Measurements from ENCODE around the gene XRCC1. TPM values are rescaled to one million over a fixed set of nuclear protein-coding genes. Genes with fewer than 3 reads are reported as not detected.
A peak's percentile ranks its signal among the peaks of the same experiment; 100 is the strongest.

XRCC1 gene
- total and polyA plus RNA-seq, 9 of the 15 experiments (the other 6 are each of a cell fraction or from before 2014, with no cell fraction given) = 1.5 to 36.9 (median 24.9) TPM

DNA sequence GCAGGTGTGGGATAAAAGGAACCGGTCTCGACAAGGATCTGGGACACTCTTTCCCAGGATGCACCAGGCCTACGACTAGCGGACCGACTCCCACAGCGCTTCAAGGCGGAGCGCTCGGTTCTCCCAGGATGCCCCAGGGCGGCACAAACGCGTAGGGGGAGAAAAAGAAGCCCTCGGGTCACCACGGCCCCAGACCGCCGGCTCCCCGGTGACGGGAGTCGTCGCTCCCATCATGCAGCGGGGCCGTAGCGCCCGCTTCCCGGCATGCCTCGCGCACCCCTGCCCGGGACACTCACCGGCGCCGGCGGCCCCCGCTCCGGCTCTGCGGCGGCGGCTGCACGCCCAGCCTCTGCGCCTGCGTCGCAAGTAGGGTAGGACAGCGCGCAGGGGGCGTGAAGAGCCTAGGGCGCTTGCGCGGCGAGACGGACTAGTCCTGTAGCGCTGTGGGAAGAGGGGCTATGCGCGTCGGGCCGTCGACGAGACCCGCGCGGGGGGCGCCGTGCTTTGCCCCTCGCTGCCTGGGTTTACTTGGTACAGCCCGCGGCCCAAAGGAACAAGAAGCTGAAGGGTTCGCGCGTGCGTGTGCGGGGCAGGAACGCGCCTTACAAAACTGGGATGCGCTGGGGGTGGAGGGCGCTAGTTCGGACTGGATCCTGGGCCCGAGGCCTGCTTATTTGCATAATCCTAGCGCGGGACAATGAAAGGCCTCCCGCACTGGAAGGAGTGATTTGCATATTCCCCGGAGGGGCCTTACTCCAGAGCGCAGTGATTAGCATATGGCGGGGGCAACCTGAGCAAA, 44.1 kb upstream of the XRCC1 start, which contains the start of gene ZNF428 (continued):
- TF ChIP-seq, protein P1, sequence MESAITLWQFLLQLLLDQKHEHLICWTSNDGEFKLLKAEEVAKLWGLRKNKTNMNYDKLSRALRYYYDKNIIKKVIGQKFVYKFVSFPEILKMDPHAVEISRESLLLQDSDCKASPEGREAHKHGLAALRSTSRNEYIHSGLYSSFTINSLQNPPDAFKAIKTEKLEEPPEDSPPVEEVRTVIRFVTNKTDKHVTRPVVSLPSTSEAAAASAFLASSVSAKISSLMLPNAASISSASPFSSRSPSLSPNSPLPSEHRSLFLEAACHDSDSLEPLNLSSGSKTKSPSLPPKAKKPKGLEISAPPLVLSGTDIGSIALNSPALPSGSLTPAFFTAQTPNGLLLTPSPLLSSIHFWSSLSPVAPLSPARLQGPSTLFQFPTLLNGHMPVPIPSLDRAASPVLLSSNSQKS (CRISPR knock-in tag; IDR thresholded peaks at IDR 0.05) = no peak
- TF ChIP-seq, protein P2, sequence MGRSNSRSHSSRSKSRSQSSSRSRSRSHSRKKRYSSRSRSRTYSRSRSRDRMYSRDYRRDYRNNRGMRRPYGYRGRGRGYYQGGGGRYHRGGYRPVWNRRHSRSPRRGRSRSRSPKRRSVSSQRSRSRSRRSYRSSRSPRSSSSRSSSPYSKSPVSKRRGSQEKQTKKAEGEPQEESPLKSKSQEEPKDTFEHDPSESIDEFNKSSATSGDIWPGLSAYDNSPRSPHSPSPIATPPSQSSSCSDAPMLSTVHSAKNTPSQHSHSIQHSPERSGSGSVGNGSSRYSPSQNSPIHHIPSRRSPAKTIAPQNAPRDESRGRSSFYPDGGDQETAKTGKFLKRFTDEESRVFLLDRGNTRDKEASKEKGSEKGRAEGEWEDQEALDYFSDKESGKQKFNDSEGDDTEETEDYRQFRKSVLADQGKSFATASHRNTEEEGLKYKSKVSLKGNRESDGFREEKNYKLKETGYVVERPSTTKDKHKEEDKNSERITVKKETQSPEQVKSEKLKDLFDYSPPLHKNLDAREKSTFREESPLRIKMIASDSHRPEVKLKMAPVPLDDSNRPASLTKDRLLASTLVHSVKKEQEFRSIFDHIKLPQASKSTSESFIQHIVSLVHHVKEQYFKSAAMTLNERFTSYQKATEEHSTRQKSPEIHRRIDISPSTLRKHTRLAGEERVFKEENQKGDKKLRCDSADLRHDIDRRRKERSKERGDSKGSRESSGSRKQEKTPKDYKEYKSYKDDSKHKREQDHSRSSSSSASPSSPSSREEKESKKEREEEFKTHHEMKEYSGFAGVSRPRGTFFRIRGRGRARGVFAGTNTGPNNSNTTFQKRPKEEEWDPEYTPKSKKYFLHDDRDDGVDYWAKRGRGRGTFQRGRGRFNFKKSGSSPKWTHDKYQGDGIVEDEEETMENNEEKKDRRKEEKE (IDR thresholded peaks at IDR 0.05; ENCODE audit: borderline replicate concordance in 1 of 2, control insufficient read depth in 1 of 2, low read depth in 2 of 2, low read length in 1 of 2) = no peak
- peak; percentile 12; the same call in 1 of the 2 replicates for TF ChIP-seq TARDBP (IDR thresholded peaks at IDR 0.05)
- TF ChIP-seq GTF2F1 (IDR thresholded peaks at IDR 0.05; ENCODE audit: low read depth, low read length) = peak; percentile 68
- TF ChIP-seq TBP (optimal IDR thresholded peaks at IDR 0.05; ENCODE audit: low read depth, low read length) = peak; percentile 66
- peak; percentile 83 for TF ChIP-seq MEIS2 (IDR thresholded peaks at IDR 0.05; ENCODE audit: partially characterized antibody)
- no peak for TF ChIP-seq ZNF146 (CRISPR knock-in tag; IDR thresholded peaks at IDR 0.05; ENCODE audit: unreplicated experiment)
- peak in 2 of 3 experiments; percentile 59 to 81 for TF ChIP-seq YY1 (IDR thresholded peaks at IDR 0.05; ENCODE audit: borderline replicate concordance in 1 of 3, control insufficient read depth in 1 of 3, extremely low read depth in 1 of 3, insufficient read depth in 3 of 3, insufficient read length in 1 of 3, insufficient replicate concordance in 2 of 3, low read depth in 1 of 3, low read length in 2 of 3)
- peak; percentile 79 for TF ChIP-seq CCNT2 (IDR thresholded peaks at IDR 0.05; ENCODE audit: borderline replicate concordance, extremely low read depth, insufficient read length, low read depth, low read length)
- TF ChIP-seq SMARCA4 (IDR thresholded peaks at IDR 0.05) = no peak; the same call in 1 of the 2 replicates
- peak; percentile 98 for TF ChIP-seq ZFX (CRISPR knock-in tag; IDR thresholded peaks at IDR 0.05)
- TF ChIP-seq, protein P3, sequence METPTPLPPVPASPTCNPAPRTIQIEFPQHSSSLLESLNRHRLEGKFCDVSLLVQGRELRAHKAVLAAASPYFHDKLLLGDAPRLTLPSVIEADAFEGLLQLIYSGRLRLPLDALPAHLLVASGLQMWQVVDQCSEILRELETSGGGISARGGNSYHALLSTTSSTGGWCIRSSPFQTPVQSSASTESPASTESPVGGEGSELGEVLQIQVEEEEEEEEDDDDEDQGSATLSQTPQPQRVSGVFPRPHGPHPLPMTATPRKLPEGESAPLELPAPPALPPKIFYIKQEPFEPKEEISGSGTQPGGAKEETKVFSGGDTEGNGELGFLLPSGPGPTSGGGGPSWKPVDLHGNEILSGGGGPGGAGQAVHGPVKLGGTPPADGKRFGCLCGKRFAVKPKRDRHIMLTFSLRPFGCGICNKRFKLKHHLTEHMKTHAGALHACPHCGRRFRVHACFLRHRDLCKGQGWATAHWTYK (CRISPR knock-in tag; IDR thresholded peaks at IDR 0.05) = no peak
- TF ChIP-seq ZNF76 (CRISPR knock-in tag; IDR thresholded peaks at IDR 0.05; ENCODE audit: borderline replicate concordance) = peak; percentile 88
- TF ChIP-seq CEBPB (tag; IDR thresholded peaks at IDR 0.05) = peak; percentile 45
- peak; percentile 96 for TF ChIP-seq PHF8 (IDR thresholded peaks at IDR 0.05; ENCODE audit: borderline replicate concordance, low read length)
- TF ChIP-seq, protein P4, sequence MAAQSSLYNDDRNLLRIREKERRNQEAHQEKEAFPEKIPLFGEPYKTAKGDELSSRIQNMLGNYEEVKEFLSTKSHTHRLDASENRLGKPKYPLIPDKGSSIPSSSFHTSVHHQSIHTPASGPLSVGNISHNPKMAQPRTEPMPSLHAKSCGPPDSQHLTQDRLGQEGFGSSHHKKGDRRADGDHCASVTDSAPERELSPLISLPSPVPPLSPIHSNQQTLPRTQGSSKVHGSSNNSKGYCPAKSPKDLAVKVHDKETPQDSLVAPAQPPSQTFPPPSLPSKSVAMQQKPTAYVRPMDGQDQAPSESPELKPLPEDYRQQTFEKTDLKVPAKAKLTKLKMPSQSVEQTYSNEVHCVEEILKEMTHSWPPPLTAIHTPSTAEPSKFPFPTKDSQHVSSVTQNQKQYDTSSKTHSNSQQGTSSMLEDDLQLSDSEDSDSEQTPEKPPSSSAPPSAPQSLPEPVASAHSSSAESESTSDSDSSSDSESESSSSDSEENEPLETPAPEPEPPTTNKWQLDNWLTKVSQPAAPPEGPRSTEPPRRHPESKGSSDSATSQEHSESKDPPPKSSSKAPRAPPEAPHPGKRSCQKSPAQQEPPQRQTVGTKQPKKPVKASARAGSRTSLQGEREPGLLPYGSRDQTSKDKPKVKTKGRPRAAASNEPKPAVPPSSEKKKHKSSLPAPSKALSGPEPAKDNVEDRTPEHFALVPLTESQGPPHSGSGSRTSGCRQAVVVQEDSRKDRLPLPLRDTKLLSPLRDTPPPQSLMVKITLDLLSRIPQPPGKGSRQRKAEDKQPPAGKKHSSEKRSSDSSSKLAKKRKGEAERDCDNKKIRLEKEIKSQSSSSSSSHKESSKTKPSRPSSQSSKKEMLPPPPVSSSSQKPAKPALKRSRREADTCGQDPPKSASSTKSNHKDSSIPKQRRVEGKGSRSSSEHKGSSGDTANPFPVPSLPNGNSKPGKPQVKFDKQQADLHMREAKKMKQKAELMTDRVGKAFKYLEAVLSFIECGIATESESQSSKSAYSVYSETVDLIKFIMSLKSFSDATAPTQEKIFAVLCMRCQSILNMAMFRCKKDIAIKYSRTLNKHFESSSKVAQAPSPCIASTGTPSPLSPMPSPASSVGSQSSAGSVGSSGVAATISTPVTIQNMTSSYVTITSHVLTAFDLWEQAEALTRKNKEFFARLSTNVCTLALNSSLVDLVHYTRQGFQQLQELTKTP (IDR thresholded peaks at IDR 0.05; ENCODE audit: low read depth in 1 of 2, partially characterized antibody in 2 of 2) = peak in 1 of 2 experiments; percentile 95
